ENCODE data around the gene PAM16. TPM values are rescaled to one million over a fixed set of nuclear protein-coding genes. Genes with fewer than 3 reads are reported as not detected.

Gene PAM16
- total RNA-seq, 1 donor from 2014 or later: 33.5 TPM

GRCh38 chr16:4373909-4374742 lies 23.0 kb upstream of the PAM16 start:
- no peaks in the 10 kb centered on the region for H3K36me3 Mint-ChIP-seq (ENCODE audit: insufficient read depth)
- no peaks in the 10 kb centered on the region for H3K27me3 Mint-ChIP-seq
- peaks cover 29% of the 10 kb centered on the region for H3K4me1 Mint-ChIP-seq (ENCODE audit: low read depth)
- no peak for DNase-seq (ENCODE audit: low spot score, unreplicated experiment)
- H3K27ac Mint-ChIP-seq: no peak overlapping the region
- no peak overlapping the region for H3K4me3 Mint-ChIP-seq (ENCODE audit: low read depth)
- TF ChIP-seq CTCF (IDR thresholded peaks at IDR 0.05; ENCODE audit: unreplicated experiment): no peak
- H3K9me3 Mint-ChIP-seq (ENCODE audit: low read depth): no peaks in the 10 kb centered on the region

- DNase-seq (ENCODE audit: low spot score, unreplicated experiment): no peak
- Mint-ChIP-seq H3K36me3 (ENCODE audit: insufficient read depth) (no peaks in the 10 kb centered on the region), H3K9me3 (ENCODE audit: low read depth) (no peaks in the 10 kb centered on the region), H3K27ac (no peak overlapping the region), H3K4me1 (ENCODE audit: low read depth) (peaks cover 23% of the 10 kb centered on the region), H3K27me3 (no peaks in the 10 kb centered on the region), H3K4me3 (ENCODE audit: low read depth) (no peak overlapping the region)
- TF ChIP-seq CTCF (IDR thresholded peaks at IDR 0.05; ENCODE audit: unreplicated experiment): no peak
Observed at GRCh38 chr16:4373356-4373908, 22.3 kb upstream of the PAM16 start.

GRCh38 chr16:4372578-4373355 lies 21.6 kb upstream of the PAM16 start:
- Mint-ChIP-seq H3K4me1 (ENCODE audit: low read depth) (peaks cover 21% of the 10 kb centered on the region), H3K27ac (peak overlapping the region; percentile 67), H3K27me3 (no peaks in the 10 kb centered on the region), H3K9me3 (ENCODE audit: low read depth) (no peaks in the 10 kb centered on the region), H3K4me3 (ENCODE audit: low read depth) (peak overlapping the region; percentile 75), H3K36me3 (ENCODE audit: insufficient read depth) (no peaks in the 10 kb centered on the region)
- no peak for DNase-seq (ENCODE audit: low spot score, unreplicated experiment)
- TF ChIP-seq CTCF (IDR thresholded peaks at IDR 0.05; ENCODE audit: unreplicated experiment): no peak

- Mint-ChIP-seq H3K4me1 (ENCODE audit: low read depth) (peaks cover 15% of the 10 kb centered on the region), H3K4me3 (ENCODE audit: low read depth) (peak overlapping the region; percentile 75), H3K9me3 (ENCODE audit: low read depth) (no peaks in the 10 kb centered on the region), H3K27me3 (no peaks in the 10 kb centered on the region), H3K27ac (peak overlapping the region; percentile 67), H3K36me3 (ENCODE audit: insufficient read depth) (no peaks in the 10 kb centered on the region)
- TF ChIP-seq CTCF (IDR thresholded peaks at IDR 0.05; ENCODE audit: unreplicated experiment): no peak
- no peak for DNase-seq (ENCODE audit: low spot score, unreplicated experiment)
Observed at GRCh38 chr16:4372001-4372577, 21.0 kb upstream of the PAM16 start.
